ENCODE data around the gene SAMD1.

DNA sequence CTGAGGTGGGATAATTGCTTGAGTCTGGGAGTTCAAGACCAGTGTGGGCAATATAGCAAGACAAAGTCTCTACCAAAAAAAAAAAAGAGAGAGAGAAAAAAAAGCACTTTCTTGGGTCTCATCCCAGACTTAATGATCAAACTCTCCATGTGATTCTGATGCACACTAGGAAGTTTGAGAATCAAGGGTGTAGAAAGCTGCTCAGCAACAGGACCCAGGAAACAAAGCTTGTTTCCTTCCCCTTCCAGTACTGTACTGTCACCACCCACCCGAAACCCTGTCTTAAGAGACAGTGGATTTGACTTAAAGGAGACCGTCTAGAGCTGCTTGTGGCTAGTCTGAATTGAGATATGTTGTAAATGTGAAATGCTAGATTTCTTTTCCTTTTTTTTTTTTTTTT lies 12.1 kb downstream of the SAMD1 start:
- TF ChIP-seq, protein P1, sequence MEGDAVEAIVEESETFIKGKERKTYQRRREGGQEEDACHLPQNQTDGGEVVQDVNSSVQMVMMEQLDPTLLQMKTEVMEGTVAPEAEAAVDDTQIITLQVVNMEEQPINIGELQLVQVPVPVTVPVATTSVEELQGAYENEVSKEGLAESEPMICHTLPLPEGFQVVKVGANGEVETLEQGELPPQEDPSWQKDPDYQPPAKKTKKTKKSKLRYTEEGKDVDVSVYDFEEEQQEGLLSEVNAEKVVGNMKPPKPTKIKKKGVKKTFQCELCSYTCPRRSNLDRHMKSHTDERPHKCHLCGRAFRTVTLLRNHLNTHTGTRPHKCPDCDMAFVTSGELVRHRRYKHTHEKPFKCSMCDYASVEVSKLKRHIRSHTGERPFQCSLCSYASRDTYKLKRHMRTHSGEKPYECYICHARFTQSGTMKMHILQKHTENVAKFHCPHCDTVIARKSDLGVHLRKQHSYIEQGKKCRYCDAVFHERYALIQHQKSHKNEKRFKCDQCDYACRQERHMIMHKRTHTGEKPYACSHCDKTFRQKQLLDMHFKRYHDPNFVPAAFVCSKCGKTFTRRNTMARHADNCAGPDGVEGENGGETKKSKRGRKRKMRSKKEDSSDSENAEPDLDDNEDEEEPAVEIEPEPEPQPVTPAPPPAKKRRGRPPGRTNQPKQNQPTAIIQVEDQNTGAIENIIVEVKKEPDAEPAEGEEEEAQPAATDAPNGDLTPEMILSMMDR (IDR thresholded peaks at IDR 0.05; ENCODE audit: low read length): no peak
- TF ChIP-seq EZH2 (optimal IDR thresholded peaks at IDR 0.05; ENCODE audit: low read depth, low read length): no peak

Measured in MM.1S (cell line).